PFSK-1 (cell line): ENCODE measurements around the gene STIL.

Experiments used
- FOXP2 ChIP-seq: optimal IDR thresholded peaks from 2 replicates; pipeline ENCODE3; 2011; ENCODE audit warnings: borderline replicate concordance, control low read depth, inconsistent platforms; ENCODE audit not compliant: insufficient read depth; ENCODE audit errors: extremely low read length, extremely low read depth
- POLR2AphosphoS5 ChIP-seq: IDR thresholded peaks from 2 replicates; pipeline ENCODE4 v1.6.1; 2012; ENCODE audit warnings: low read depth, mild to moderate bottlenecking, control low read depth, low read length, moderate library complexity
- REST ChIP-seq, 2 experiments: IDR thresholded peaks; 2 replicates each; pipeline versions ENCODE4 v1.6.1 to v1.8.0; 2011 to 2012; ENCODE audit warnings: low read depth in 2 of 2, low read length in 2 of 2, control low read depth in 1 of 2, inconsistent platforms in 1 of 2, mild to moderate bottlenecking in 1 of 2, moderate library complexity in 1 of 2; ENCODE audit not compliant: insufficient read depth in 1 of 2
- TAF1 ChIP-seq: IDR thresholded peaks from 2 replicates; pipeline ENCODE4 v1.6.1; 2012; ENCODE audit warnings: low read length, control low read depth, borderline replicate concordance; ENCODE audit not compliant: insufficient read depth

GRCh38 chr1:47223174-47223920, 90.6 kb downstream of the STIL start:
- no peak for TF ChIP-seq POLR2AphosphoS5
- TF ChIP-seq TAF1 = no peak
- TF ChIP-seq REST (IDR thresholded peaks at IDR 0.05; ENCODE audit: insufficient read depth in 1 of 2, low read depth in 2 of 2, low read length in 2 of 2) = no peak
- TF ChIP-seq FOXP2 = no peak
